Stomach smooth muscle (tissue), 2 donors: ENCODE measurements around the gene C3orf52.

Experiments
- H3K27ac ChIP-seq: one replicate; pipeline ENCODE4 v1.7.0; 2013; ENCODE audit warnings: mild to moderate bottlenecking, low read length, inconsistent platforms
- H3K27me3 ChIP-seq, 2 donors: one replicate each; pipeline ENCODE4 v1.7.0; 2013; ENCODE audit warnings: low read length in 2 of 2; ENCODE audit not compliant: insufficient read depth in 2 of 2, control insufficient read depth in 1 of 2
- H3K36me3 ChIP-seq, 2 donors: one replicate each; pipeline ENCODE4 v1.7.0; 2013; ENCODE audit warnings: low read length in 2 of 2; ENCODE audit not compliant: control insufficient read depth in 2 of 2, insufficient read depth in 2 of 2
- H3K4me1 ChIP-seq: one replicate; pipeline ENCODE4 v1.7.0; 2013; ENCODE audit warnings: low read length; ENCODE audit not compliant: control insufficient read depth, insufficient read depth
- H3K4me3 ChIP-seq, 2 donors: one replicate each; pipeline ENCODE4 v1.7.0; 2013; ENCODE audit warnings: low read length in 2 of 2
- H3K9ac ChIP-seq, 2 donors: one replicate each; pipeline ENCODE4 v1.7.0; 2013; ENCODE audit warnings: low read length in 2 of 2, mild to moderate bottlenecking in 1 of 2
- H3K9me3 ChIP-seq, 2 donors: one replicate each; pipeline ENCODE4 v1.7.0; 2013; ENCODE audit warnings: low read length in 2 of 2; ENCODE audit not compliant: control insufficient read depth in 2 of 2
- donor health status: healthy.
- donor health status: Pancreatic carcinoma.

C3orf52 gene

DNA sequence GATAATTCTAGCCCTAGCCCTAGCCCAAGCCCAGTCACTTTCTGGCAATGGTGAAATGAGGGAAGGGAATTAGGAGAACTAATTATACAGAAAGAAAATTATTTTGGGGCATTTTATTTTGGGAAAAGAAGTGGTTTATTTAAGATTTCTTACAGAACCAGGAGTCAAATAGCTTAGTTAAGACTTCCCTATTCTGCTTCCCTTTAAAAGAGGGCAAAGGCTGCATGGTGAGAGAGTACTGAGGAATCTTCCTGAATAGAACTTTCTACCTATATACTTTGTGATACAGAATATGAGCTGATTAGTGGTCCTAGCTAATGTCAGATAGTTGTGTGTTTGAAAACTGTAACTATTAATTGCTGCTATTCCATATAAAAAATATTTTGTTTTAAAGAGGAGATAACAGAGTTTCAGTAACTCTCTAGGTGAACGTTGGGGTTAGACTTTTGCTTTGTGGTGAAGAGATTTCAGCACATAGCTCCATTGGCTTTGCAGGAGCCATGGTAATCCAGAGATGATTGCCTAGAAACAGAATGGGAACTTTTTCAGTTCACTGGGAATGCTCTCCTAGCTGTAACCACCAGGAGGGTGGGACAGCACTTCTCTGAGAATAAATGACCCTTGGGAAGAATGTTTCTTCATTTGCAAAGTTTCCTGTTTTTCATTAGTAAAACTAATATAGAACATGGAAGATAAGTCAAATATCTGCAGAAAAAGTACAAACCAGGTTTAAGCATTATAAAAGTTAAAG, 52.2 kb downstream of the C3orf52 start:
- Histone ChIP-seq H3K4me3 (no peak overlapping the region), H3K27ac (no peak overlapping the region), H3K36me3 (no peaks in the 10 kb centered on the region), H3K27me3 (no peaks in the 10 kb centered on the region), H3K4me1 (no peaks in the 10 kb centered on the region), H3K9me3 (no peaks in the 10 kb centered on the region), H3K9ac (no peak overlapping the region)

DNA sequence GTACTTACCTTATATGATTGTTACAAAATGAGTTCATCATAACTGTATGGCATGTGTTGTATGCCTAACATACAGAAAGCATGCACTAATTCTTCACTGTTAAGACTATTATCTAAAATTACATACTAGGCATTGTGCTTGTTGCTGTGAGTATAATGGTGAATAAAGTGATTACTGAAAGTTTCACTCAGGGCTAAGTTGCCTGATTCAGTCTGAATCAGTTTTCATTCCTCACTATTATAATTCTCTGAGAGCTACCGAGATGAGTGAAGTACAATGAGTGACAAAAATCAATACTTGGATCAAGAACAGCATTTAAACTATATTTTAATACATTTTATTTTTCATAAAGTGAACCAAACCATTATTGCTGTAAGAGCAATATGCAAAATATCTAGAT, 54.4 kb downstream of the C3orf52 start:
- Histone ChIP-seq H3K9me3 (no peaks in the 10 kb centered on the region), H3K9ac (no peak overlapping the region), H3K36me3 (no peaks in the 10 kb centered on the region), H3K4me1 (no peaks in the 10 kb centered on the region), H3K27me3 (no peaks in the 10 kb centered on the region), H3K4me3 (no peak overlapping the region), H3K27ac (no peak overlapping the region)

DNA sequence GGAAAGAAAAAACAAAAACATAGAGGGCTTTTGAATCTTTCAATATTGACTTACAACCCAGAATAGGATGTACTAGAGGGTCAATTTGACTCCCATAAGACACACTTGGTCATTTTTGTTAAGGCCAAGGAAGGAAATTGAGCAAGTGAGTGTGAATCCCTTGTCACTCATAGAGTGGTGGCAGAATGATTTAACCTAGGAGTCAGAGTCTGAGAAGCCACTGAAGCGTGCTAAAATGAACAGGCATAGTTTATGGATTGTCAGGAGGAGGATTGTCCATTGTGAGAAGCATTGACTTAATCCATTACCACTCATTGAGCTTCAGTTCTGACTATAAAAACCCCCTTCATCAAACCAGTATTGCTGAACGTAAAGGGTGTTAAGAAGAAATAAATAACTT, 55.1 kb downstream of the C3orf52 start:
- H3K9ac ChIP-seq, result no peak overlapping the region
- no peak overlapping the region for H3K27ac ChIP-seq
- H3K36me3 ChIP-seq, result no peaks in the 10 kb centered on the region
- no peaks in the 10 kb centered on the region for H3K9me3 ChIP-seq
- H3K4me3 ChIP-seq, result no peak overlapping the region
- H3K27me3 ChIP-seq, result no peaks in the 10 kb centered on the region
- H3K4me1 ChIP-seq, result no peaks in the 10 kb centered on the region

DNA sequence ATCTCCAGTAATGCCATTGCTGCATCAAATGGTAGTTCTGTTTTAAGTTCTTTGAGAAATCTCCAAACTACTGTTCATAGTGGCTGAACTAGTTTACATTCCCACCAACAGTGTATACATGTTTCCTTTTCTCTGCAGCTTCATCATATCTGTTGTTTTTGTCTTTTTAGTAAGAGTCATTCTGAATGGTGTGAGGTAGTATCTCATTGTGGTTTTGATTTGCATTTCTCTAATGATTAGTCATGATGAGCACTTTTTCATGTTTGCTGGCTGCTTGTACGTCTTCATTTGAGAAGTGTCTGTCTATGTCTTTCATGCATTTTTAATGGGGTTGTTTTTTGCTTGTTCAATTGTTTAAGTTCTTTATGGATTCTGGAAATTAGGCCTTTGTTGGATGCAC, 57.1 kb downstream of the C3orf52 start:
- H3K36me3 ChIP-seq, result no peaks in the 10 kb centered on the region
- H3K27me3 ChIP-seq, result no peaks in the 10 kb centered on the region
- no peaks in the 10 kb centered on the region for H3K9me3 ChIP-seq
- no peaks in the 10 kb centered on the region for H3K4me1 ChIP-seq
- H3K4me3 ChIP-seq, result no peak overlapping the region
- no peak overlapping the region for H3K9ac ChIP-seq
- no peak overlapping the region for H3K27ac ChIP-seq

DNA sequence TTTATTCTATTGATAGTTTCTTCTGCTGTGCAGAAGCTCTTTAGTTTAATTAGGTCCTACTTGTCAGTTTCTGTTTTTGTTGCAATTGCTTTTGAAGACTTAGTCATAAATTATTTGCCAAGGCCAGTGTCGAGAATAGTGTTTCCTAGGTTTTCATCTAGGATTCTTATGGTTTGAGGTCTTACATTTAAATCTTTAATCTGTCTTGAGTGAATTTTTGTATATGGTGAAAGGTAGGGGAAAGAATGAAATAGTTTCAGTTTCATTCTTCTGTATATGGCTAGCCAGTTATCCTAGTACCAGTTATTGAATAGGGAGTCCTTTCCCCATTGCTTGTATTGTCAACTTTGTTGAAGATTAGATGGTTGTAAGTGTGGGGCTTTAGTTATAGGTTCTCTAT, 57.5 kb downstream of the C3orf52 start:
- no peak overlapping the region for H3K9ac ChIP-seq
- no peaks in the 10 kb centered on the region for H3K36me3 ChIP-seq
- no peaks in the 10 kb centered on the region for H3K27me3 ChIP-seq
- H3K27ac ChIP-seq, result no peak overlapping the region
- no peak overlapping the region for H3K4me3 ChIP-seq
- H3K9me3 ChIP-seq, result no peaks in the 10 kb centered on the region
- H3K4me1 ChIP-seq, result no peaks in the 10 kb centered on the region

DNA sequence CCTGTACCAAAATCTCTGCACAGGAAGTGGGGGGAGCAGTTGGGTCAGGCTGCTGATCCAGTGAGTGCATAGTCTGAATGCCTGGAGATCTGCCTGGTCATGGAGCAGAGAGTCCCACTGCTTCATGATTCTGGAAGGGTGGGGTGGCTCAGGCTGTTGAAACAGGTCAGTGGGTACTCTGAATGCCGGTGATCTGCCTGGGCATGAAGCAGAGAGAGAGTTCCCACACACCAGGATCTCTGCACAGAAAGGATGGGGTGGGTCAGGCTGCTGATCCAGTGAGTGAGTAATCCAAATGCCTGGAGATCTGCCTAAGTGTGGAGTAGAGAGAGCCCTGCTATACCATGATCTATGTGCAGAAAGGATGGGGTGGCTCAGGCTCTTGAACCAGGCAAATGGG, 62.9 kb downstream of the C3orf52 start:
- Histone ChIP-seq H3K36me3 (no peaks in the 10 kb centered on the region), H3K27ac (no peak overlapping the region), H3K9me3 (no peaks in the 10 kb centered on the region), H3K4me3 (no peak overlapping the region), H3K27me3 (no peaks in the 10 kb centered on the region), H3K4me1 (no peaks in the 10 kb centered on the region), H3K9ac (no peak overlapping the region)

DNA sequence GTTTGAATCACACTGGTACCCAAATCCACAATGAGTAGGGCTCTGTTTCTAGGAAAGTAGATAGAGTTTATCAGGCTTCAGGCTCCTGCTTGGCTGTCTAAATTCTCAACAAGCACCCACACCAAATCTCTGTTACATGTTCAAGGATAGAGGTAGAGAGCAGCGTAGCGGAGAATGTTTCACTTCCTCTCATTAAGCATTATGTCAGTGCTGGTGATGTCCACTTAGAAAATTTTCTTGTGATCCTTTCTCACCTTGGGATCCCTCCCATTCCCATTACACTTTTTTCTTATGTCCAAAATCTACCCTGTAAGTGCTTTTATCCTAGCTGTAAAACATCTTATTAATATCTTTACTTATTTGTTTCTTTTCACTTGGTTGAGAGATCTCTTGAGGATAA, 81.6 kb downstream of the C3orf52 start:
- H3K9ac ChIP-seq, result no peak overlapping the region
- no peaks in the 10 kb centered on the region for H3K36me3 ChIP-seq
- H3K9me3 ChIP-seq, result peaks cover 0 to 3% of the 10 kb centered on the region in 2 donors
- no peak overlapping the region for H3K4me3 ChIP-seq
- H3K4me1 ChIP-seq, result no peaks in the 10 kb centered on the region
- H3K27me3 ChIP-seq, result no peaks in the 10 kb centered on the region
- H3K27ac ChIP-seq, result no peak overlapping the region
